Peyer's patch (tissue), 4 donors: ENCODE measurements around the gene DNAH6. TPM values are rescaled to one million over a fixed set of nuclear protein-coding genes. Genes with fewer than 3 reads are reported as not detected.
"Not testable (repeated sequence)": the region's sequence is repeated elsewhere in the genome, so short reads cannot be mapped to it uniquely, and the experiment has no call there.

Experiments used
- DNase-seq, 3 donors: peaks; one replicate each; pipeline ENCODE4 v3.0.0-alpha.2; 2017 to 2019
- H3K27ac ChIP-seq, 4 donors: fragments of 200-600 bp; sonication (generic); one replicate each; pipeline ENCODE4 v1.5.1; 2016 to 2019
- H3K27me3 ChIP-seq, 2 donors: fragments of 200-600 bp; sonication (generic); one replicate each; pipeline ENCODE4 v1.5.1; 2019
- H3K36me3 ChIP-seq, 3 donors: fragments of 200-600 bp; sonication (generic); one replicate each; pipeline ENCODE4 v1.5.1; 2016 to 2019
- H3K4me1 ChIP-seq, 4 donors: fragments of 200-600 bp; sonication (generic); one replicate each; pipeline ENCODE4 v1.5.1; 2016 to 2019
- H3K4me3 ChIP-seq, 4 donors: fragments of 200-600 bp; sonication (generic); 1 replicate in 3 of 4; 2 replicates in 1 of 4; pipeline ENCODE4 v1.5.1; 2016 to 2019; ENCODE audit warnings: mild to moderate bottlenecking in 1 of 4
- H3K9me3 ChIP-seq, 4 donors: fragments of 200-600 bp; sonication (generic); one replicate each; pipeline ENCODE4 v1.5.1; 2016 to 2019; ENCODE audit warnings: mild to moderate bottlenecking in 1 of 4
- CTCF ChIP-seq, 6 experiments: fragments of 450-650 bp in 4 of 6; fragments of 200-600 bp in 2 of 6; sonication (generic) in 1 of 6; IDR thresholded peaks; one replicate each; pipeline ENCODE4 v1.5.1; 2017 to 2019; ENCODE audit warnings: antibody characterized with exemption in 6 of 6, mild to moderate bottlenecking in 3 of 6, moderate library complexity in 1 of 6
- POLR2A ChIP-seq, 2 donors: fragments of 450-650 bp; IDR thresholded peaks; one replicate each; pipeline ENCODE4 v1.5.1; 2017; ENCODE audit warnings: antibody characterized with exemption in 2 of 2, mild to moderate bottlenecking in 2 of 2, moderate library complexity in 2 of 2
- total RNA-seq, 4 donors: library from RNA; depleted of rRNA; stranded (reverse); fragments of >200 nt; gene quantifications; one replicate each; pipeline ENCODE4 v1.1.0, GENCODE V29; 2016

Gene DNAH6
- total RNA-seq, 4 donors from 2014 or later = under 0.01 to 4.2 (median 1.3) TPM

DNA sequence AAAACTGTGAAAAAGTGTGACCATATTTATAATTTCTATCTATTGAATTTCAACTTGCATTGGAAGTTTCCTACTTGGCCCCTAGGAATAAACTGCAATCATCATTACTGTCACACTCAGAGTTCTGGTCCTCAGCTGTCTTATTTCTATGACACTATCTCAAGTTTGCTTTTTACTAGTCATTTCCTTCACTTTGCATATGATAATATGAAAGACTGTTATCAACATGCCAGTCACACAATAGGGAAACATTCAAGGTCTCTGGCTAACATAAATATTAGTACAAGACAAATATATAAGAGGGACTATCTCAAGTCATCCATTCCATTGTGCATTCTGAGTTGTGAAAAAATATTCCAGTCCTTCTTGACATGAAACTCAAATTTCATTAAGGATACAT is 28.7 kb downstream of the DNAH6 start:
- Histone ChIP-seq H3K27me3 (no peaks in the 10 kb centered on the region), H3K4me1 (no peaks in the 10 kb centered on the region), H3K9me3 (no peaks in the 10 kb centered on the region), H3K4me3 (no peak overlapping the region), H3K27ac (no peak overlapping the region), H3K36me3 (no peaks in the 10 kb centered on the region)
- no peak for DNase-seq
- TF ChIP-seq CTCF (IDR thresholded peaks at IDR 0.05) (no peak), POLR2A (IDR thresholded peaks at IDR 0.05) (no peak)

DNA sequence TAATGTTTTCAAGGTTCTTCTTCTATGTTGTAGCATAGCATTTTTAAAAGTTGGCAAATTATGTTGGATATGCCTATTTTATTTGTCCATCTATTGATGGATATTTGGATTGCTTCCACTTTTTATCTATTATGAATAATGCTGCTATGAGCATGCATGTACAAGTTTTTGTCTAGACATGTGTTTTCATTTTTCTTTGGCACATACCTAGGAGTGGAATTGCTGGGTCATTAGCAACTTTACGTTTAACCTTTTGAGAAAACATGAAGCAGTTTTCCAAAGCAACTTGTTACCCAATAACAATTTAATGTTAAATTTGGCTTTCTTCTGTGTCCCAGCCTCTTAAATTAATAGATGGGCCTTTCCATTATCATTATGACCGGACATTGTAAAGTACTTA is 30.3 kb downstream of the DNAH6 start:
- Histone ChIP-seq H3K9me3 (no peaks in the 10 kb centered on the region), H3K4me3 (no peak overlapping the region), H3K27me3 (no peaks in the 10 kb centered on the region), H3K27ac (no peak overlapping the region), H3K4me1 (no peaks in the 10 kb centered on the region), H3K36me3 (no peaks in the 10 kb centered on the region)
- TF ChIP-seq POLR2A (IDR thresholded peaks at IDR 0.05) = no peak
- no peak for TF ChIP-seq CTCF (IDR thresholded peaks at IDR 0.05)
- DNase-seq = no peak

DNA sequence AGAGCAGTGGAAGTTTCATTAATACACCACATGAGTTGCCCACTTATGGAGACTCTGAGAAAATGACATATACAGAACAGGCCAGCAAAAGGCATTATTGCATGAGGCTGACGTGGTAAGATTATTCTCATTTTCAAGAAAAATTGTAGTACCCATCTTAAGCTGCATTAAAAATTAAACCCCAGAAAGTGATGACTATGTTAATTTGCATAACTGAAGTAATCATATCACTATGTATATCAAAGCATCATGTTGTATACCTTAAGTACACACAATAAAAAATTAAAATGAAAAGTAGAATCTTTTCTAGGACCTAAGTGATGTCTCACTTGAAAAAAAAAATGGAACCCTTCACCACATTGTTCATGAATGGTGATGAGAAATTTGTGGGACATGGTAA is 32.0 kb downstream of the DNAH6 start:
- DNase-seq = no peak
- Histone ChIP-seq H3K9me3 (no peaks in the 10 kb centered on the region), H3K4me3 (no peak overlapping the region), H3K4me1 (no peaks in the 10 kb centered on the region), H3K27ac (no peak overlapping the region), H3K27me3 (no peaks in the 10 kb centered on the region), H3K36me3 (no peaks in the 10 kb centered on the region)
- no peak for TF ChIP-seq POLR2A (IDR thresholded peaks at IDR 0.05)
- no peak for TF ChIP-seq CTCF (IDR thresholded peaks at IDR 0.05)

GRCh38 chr2:84550916-84551315 is 34.6 kb downstream of the DNAH6 start:
- H3K36me3 ChIP-seq = no peaks in the 10 kb centered on the region
- no peak for DNase-seq
- no peaks in the 10 kb centered on the region for H3K9me3 ChIP-seq
- TF ChIP-seq POLR2A (IDR thresholded peaks at IDR 0.05) (no peak), CTCF (IDR thresholded peaks at IDR 0.05) (no peak)
- no peak overlapping the region for H3K4me3 ChIP-seq
- H3K4me1 ChIP-seq = no peaks in the 10 kb centered on the region
- H3K27ac ChIP-seq = no peak overlapping the region
- H3K27me3 ChIP-seq = no peaks in the 10 kb centered on the region

GRCh38 chr2:84551526-84551925 is 35.2 kb downstream of the DNAH6 start:
- H3K27me3 ChIP-seq, H3K4me3 ChIP-seq, H3K4me1 ChIP-seq, H3K36me3 ChIP-seq, H3K27ac ChIP-seq, H3K9me3 ChIP-seq, DNase-seq: not testable (repeated sequence)

DNA sequence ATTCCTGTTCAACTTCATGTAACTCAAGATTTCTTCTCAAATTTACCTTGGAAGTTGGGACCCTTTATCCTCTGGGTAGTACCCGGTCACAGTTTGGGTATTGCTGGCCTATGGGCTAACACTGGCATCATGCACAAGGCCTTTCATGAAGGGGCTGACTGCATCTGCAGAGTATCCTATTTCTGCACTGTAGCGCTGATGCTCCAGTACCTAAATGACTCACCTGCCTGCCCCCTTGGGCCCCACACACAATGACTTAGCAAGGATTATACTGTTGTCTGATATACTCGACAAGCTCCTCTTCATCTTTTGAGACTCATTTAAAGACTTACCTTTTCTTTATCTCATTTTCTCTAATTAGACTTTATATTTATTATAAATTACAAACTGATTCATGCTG is 39.9 kb downstream of the DNAH6 start:
- Histone ChIP-seq H3K4me3 (no peak overlapping the region), H3K4me1 (no peaks in the 10 kb centered on the region), H3K27ac (no peak overlapping the region), H3K36me3 (no peaks in the 10 kb centered on the region), H3K9me3 (peaks cover 0 to 7% (median 3%) of the 10 kb centered on the region in 4 donors), H3K27me3 (no peaks in the 10 kb centered on the region)
- no peak for TF ChIP-seq POLR2A (IDR thresholded peaks at IDR 0.05)
- no peak for TF ChIP-seq CTCF (IDR thresholded peaks at IDR 0.05)
- DNase-seq = no peak
